SK-N-DZ (cell line): ENCODE data around the gene PKP4.

Experiments
- DNase-seq: peaks from one replicate; pipeline ENCODE4 v3.0.0-alpha.2; 2015; ENCODE audit warnings: low spot score

PKP4 gene

GRCh38 chr2:158539176-158540005, 82.6 kb downstream of the PKP4 start:
- DNase-seq = no peak

GRCh38 chr2:158542577-158542976, 85.8 kb downstream of the PKP4 start:
- DNase-seq = no peak

- no peak for DNase-seq
Observed at GRCh38 chr2:158543957-158544356, 87.2 kb downstream of the PKP4 start.

DNA sequence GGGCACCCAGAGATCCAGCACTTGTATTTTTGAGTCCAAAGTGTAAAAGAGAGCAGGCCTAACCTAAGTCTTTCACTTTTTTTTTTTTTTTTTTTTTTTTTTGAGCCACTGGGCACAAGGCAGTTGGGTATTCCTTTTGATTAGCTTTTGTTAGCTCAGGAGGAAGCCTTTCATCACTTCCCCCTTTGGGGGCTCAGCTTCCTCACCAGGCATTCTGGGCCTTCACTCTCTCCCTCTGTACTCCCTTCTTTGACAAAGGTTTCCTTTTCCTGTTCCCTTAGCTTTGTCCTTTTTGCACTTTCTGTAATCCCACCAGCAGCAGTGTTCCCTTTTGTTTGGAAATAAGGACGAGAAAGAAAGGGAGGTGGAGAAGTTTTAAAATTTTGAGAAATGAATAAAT, 88.2 kb downstream of the PKP4 start:
- DNase-seq = no peak

GRCh38 chr2:158546412-158547144, 89.8 kb downstream of the PKP4 start:
- no peak for DNase-seq

- DNase-seq = no peak
Observed at GRCh38 chr2:158553257-158553656, 96.5 kb downstream of the PKP4 start.

GRCh38 chr2:158554996-158555395, 98.2 kb downstream of the PKP4 start:
- no peak for DNase-seq

DNA sequence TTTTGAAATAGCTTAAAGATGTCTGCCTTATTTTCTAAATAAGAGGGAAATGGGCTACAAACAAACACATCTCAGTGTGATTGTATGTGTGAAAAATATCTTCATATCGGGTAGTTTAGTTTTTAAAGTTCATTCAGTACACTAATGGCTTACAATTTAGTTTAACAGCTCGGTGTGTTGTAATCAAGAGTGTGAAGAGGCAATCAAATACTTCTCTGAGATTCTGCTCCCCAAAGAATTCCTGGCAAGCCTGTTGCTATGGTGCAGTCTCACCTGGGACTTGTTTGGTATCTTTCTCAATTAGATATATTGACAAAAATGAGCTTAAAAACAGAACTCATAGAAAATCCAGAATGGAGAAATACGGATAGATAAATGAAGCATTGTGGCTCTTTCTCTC, 99.4 kb downstream of the PKP4 start:
- no peak for DNase-seq

DNA sequence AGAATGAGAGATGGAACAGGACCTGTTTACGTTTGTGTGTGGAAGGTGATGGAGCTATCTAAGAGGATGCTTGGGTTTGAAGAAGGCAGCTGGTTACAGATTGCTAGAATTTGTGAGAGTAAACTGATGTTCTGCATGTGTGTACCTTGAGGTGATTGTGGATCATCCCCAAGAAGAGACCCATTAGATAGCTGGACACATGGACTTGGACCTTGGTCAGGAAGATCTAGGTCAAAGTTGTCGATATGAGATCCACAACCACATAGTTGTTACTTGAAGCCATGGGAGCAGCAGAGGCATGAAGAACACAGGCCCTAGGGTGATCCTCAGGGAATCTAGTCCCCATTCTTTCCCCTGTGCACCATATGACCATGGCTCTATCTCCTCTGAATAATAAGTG, 101.0 kb downstream of the PKP4 start:
- no peak for DNase-seq

DNA sequence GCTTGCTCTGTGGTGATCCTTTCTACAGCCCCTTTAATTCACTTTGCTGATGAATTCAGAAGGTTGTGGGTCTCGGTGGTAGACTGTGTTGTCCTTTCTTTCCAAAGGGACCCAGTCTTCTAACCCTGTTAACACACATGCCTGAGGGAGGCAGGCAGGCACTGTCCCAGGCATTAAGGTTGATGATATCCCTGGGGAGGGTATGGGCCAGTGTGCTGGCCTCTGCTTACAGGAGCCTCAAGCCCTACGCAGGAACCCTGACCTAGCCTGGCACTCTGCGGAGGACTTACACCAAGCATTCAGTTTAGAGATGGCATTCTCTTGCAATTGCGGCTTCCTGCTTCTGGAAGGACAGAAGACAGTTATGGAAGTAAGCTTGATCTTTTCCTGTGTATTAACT, 102.5 kb downstream of the PKP4 start:
- DNase-seq = no peak

- DNase-seq = no peak
Observed at GRCh38 chr2:158560259-158560658, 103.5 kb downstream of the PKP4 start.

GRCh38 chr2:158561054-158561453, 104.3 kb downstream of the PKP4 start:
- DNase-seq = no peak

GRCh38 chr2:158567208-158567607, 110.5 kb downstream of the PKP4 start:
- no peak for DNase-seq

DNA sequence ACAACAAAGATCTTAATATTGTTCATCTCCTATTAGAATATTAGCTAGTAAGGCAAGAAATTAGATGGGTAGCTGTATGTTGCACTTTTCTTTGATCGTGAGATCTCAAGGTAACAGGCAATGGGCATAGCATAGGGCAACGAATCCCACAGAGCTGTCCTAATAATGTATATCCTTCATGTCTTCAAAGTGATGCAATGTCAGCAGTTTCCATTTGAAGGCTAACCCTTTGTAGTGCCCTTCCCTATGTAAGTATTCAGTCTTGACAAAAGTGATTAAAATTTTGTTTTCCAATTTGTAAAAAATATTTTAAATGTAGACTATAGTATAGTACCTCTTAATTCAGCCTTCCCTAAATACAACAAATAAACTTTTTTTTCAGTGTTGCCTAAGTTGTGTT, 112.5 kb downstream of the PKP4 start:
- DNase-seq = no peak

DNA sequence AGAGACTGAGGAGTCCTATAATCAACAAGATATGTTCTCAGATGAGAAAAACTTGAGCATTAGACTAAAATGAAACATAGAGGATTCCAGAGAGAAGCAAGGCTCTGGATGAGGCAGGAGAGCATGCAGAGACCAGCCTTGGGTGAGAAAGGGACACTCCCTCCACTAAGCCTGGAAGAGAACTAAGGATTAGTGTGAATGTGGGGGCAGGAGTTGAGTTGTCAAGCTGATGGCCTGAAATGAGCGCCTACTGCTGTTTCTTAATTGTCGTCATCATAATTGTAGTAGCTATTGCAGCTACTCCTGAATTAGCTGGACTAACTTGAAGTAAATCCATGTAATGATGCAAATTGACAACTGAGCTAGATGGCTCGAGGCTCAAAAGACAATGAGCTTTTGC, 114.1 kb downstream of the PKP4 start:
- no peak for DNase-seq

DNA sequence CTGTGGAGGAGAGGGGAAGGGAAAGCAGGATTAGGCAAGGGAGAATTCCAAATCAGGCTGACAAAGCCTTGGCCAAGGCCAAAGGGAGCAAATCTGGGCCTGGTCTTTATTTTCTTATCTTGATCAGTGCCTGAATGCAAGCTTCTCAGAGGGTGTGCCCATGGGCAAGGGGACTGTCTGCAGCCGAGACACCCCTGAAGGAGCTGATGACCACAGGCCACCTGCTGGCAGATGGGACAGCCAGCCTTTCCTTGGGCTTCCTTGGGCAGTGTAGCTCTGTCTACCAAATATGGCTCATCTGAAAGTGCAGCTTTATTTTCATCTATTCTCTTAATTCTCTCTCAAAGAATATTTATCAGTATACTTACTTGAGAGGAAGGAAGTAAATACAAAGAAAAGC, 117.0 kb downstream of the PKP4 start:
- no peak for DNase-seq

GRCh38 chr2:158575051-158575635, 118.4 kb downstream of the PKP4 start:
- no peak for DNase-seq

DNA sequence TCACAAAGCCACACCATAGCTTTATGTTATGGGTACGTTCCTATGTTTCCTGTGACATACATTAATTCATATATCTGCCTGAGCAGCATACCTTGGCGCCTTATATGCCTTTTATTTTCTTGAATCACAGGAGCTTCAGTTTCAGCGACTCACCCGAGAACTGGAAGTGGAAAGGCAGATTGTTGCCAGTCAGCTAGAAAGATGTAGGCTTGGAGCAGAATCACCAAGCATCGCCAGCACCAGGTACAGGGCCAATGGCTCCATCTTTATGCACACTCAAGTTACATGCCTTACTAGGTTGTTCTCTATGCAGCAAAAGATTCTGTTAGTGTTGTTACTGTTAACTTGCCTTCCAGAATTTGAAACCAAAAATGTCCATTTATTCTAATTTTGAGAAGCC, 120.4 kb downstream of the PKP4 start:
- DNase-seq = no peak

GRCh38 chr2:158578703-158579330, 122.1 kb downstream of the PKP4 start:
- DNase-seq = no peak

DNA sequence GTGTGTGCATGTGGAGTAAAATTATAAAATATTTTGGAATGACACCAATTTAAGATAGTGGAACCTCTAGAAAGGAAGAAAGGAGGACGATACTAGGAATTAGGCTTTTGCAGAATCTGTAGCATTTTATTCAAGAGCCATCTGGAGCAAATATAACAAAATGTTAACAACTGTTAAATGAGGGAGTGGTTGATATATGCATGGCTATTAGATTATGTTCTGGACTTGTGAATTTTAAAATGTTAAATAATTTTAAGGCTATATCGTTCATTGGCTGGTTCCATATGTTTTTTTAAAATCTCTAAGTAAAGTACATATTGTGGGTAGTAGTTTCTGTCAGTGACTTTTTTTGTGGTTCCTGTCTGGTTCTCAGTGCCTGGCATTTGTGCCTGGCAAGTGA, 123.2 kb downstream of the PKP4 start:
- no peak for DNase-seq

- DNase-seq = no peak
Observed at GRCh38 chr2:158580760-158581159, 124.0 kb downstream of the PKP4 start.

DNA sequence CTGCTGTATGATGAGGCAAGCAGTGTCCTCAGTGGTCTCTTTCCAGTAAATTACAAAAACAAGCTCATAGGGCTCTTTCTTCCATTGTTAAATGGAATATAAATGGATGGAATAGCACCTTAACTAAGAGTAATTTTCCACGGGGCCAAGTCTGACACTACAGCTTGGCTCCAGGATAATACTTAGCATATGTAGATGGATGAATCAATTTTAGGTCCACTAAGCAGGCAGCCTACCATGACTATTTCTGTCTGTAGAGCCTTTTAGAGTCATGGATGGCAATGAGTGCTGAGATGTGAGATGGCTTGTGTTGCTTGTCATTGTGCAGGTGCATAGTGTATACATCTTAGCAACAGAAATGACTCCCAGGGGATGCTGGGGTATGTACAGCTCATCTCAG, 125.9 kb downstream of the PKP4 start:
- DNase-seq = no peak
